ENCODE data around the gene ATP5F1B. TPM values are rescaled to one million over a fixed set of nuclear protein-coding genes. Genes with fewer than 3 reads are reported as not detected.

Gene ATP5F1B
- total RNA-seq: 428 TPM
- polyA plus RNA-seq (ENCODE audit: insufficient read depth in 1 of 8, insufficient read length in 8 of 8, low replicate concordance in 1 of 8): 100 to 1,000 TPM; 633 to 733 (median 708) TPM
- long read RNA-seq, donor 1, transcript ATP5F1B-201 (10 exons, 1,839 nt): major isoform, 84 of 286 reads
- long read RNA-seq, donor 1, transcript ATP5F1B-208 (2 exons, 457 nt): minor isoform, 10 of 286 reads
- long read RNA-seq, donor 1, partial matches to known transcripts: 191 of 286 reads
- long read RNA-seq, donor 1, other reads (novel, unspliced or antisense): 0 of 286 reads
- long read RNA-seq, donor 2, transcript ATP5F1B-201 (10 exons, 1,839 nt): major isoform, 23 of 50 reads
- long read RNA-seq, donor 2, partial matches to known transcripts: 23 of 50 reads
- long read RNA-seq, donor 2, other reads (novel, unspliced or antisense): 0 of 50 reads
- long read RNA-seq, donor 3, transcript ATP5F1B-208 (2 exons, 457 nt): minor isoform, 16 of 869 reads
- long read RNA-seq, donor 3, transcript ATP5F1B-201 (10 exons, 1,839 nt): major isoform, 175 of 869 reads
- long read RNA-seq, donor 3, transcript ATP5F1B-206 (3 exons, 863 nt): minor isoform, 5 of 869 reads
- long read RNA-seq, donor 3, partial matches to known transcripts: 667 of 869 reads
- long read RNA-seq, donor 3, other reads (novel, unspliced or antisense): 6 of 869 reads
- long read RNA-seq, donor 4, transcript ATP5F1B-206 (3 exons, 863 nt): minor isoform, 5 of 304 reads
- long read RNA-seq, donor 4, transcript ATP5F1B-201 (10 exons, 1,839 nt): major isoform, 111 of 304 reads
- long read RNA-seq, donor 4, transcript ATP5F1B-208 (2 exons, 457 nt): minor isoform, 11 of 304 reads
- long read RNA-seq, donor 4, partial matches to known transcripts: 176 of 304 reads
- long read RNA-seq, donor 4, other reads (novel, unspliced or antisense): 0 of 304 reads
- long read RNA-seq, donor 5, transcript ATP5F1B-208 (2 exons, 457 nt): minor isoform, 38 of 1,499 reads
- long read RNA-seq, donor 5, transcript ATP5F1B-206 (3 exons, 863 nt): minor isoform, 7 of 1,499 reads
- long read RNA-seq, donor 5, transcript ATP5F1B-201 (10 exons, 1,839 nt): major isoform, 364 of 1,499 reads
- long read RNA-seq, donor 5, partial matches to known transcripts: 1,072 of 1,499 reads
- long read RNA-seq, donor 5, other reads (novel, unspliced or antisense): 18 of 1,499 reads
- long read RNA-seq, donor 6, transcript ATP5F1B-208 (2 exons, 457 nt): minor isoform, 23 of 1,092 reads
- long read RNA-seq, donor 6, transcript ATP5F1B-201 (10 exons, 1,839 nt): major isoform, 362 of 1,092 reads
- long read RNA-seq, donor 6, partial matches to known transcripts: 687 of 1,092 reads
- long read RNA-seq, donor 6, other reads (novel, unspliced or antisense): 16 of 1,092 reads
- long read RNA-seq, donor 7, transcript ATP5F1B-201 (10 exons, 1,839 nt): major isoform, 192 of 763 reads
- long read RNA-seq, donor 7, transcript ATP5F1B-206 (3 exons, 863 nt): minor isoform, 8 of 763 reads
- long read RNA-seq, donor 7, transcript ATP5F1B-208 (2 exons, 457 nt): minor isoform, 29 of 763 reads
- long read RNA-seq, donor 7, partial matches to known transcripts: 534 of 763 reads
- long read RNA-seq, donor 7, other reads (novel, unspliced or antisense): 0 of 763 reads
- long read RNA-seq, donor 8, transcript ATP5F1B-201 (10 exons, 1,839 nt): major isoform, 187 of 485 reads
- long read RNA-seq, donor 8, transcript ATP5F1B-208 (2 exons, 457 nt): minor isoform, 29 of 485 reads
- long read RNA-seq, donor 8, partial matches to known transcripts: 259 of 485 reads
- long read RNA-seq, donor 8, other reads (novel, unspliced or antisense): 9 of 485 reads
- long read RNA-seq, donor 9, transcript ATP5F1B-201 (10 exons, 1,839 nt): major isoform, 131 of 576 reads
- long read RNA-seq, donor 9, transcript ATP5F1B-208 (2 exons, 457 nt): minor isoform, 42 of 576 reads
- long read RNA-seq, donor 9, partial matches to known transcripts: 395 of 576 reads
- long read RNA-seq, donor 9, other reads (novel, unspliced or antisense): 5 of 576 reads
- long read RNA-seq, donor 10, transcript ATP5F1B-208 (2 exons, 457 nt): minor isoform, 46 of 671 reads
- long read RNA-seq, donor 10, transcript ATP5F1B-201 (10 exons, 1,839 nt): major isoform, 242 of 671 reads
- long read RNA-seq, donor 10, partial matches to known transcripts: 363 of 671 reads
- long read RNA-seq, donor 10, other reads (novel, unspliced or antisense): 20 of 671 reads
- long read RNA-seq, donor 11, transcript ATP5F1B-208 (2 exons, 457 nt): minor isoform, 32 of 645 reads
- long read RNA-seq, donor 11, transcript ATP5F1B-201 (10 exons, 1,839 nt): major isoform, 159 of 645 reads
- long read RNA-seq, donor 11, partial matches to known transcripts: 451 of 645 reads
- long read RNA-seq, donor 11, other reads (novel, unspliced or antisense): 0 of 645 reads

DNA sequence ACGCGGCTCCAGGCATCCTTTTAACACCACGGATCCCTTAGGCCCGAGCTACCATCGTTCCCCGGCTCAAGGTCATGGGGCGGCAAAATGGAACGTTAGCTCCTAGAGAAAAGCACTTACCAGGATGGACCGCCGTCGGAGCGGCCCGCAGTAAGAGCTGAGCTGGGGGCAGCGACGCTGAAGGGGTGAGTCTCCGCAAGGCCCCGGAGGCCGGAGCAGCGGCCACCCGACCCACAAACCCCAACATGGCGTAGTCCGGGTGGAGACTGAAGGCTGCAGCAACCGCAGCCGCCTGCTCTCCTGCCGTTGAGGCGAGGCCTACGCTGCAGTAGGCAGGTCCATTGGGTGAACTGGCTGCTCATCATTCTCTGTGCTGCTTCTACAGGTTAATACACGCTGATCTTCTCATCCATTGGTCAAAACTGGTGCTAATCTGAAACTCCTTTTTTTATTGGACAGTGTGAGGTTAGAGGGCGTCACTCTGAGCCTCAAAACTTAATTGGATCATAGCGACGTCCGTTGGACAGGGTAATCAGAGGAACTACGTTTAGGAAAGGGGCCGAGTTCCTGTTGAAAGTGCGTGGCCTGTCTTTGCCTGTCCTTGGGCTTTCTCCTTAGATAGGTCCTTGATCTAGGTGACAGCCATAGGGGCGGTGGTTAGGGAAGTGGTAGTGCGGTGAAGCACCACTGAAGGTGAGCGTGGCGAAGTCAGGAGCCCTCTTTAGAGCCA is at the start of gene ATP5F1B:
ATP5F1B (minus strand) TSS at position 268 of the 730 bp plus-strand sequence; CDS start at position 247, 21 bp downstream.
- 0% methylated on average over 33 of the region's 39 CpGs for WGBS (ENCODE audit: insufficient coverage)

DNA sequence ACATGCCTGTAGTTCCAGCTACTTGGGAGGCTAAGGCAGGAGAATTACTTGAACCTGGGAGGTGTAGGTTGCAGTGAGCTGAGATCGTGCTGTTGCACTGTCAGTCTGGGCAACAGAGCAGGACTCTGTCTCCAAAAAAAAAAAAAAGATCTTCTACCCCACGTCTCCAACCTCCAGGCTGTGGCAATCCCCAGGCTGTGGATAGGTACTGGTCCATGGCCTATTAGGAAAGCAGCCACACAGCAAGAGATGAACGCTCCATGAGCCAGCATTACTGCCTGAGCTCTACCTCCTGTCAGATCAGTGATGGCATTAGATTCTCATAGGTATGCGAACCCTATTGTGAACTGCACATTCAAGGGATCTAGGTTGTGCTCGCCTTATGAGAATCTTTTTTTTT is 48.4 kb upstream of the ATP5F1B start:
- Histone ChIP-seq H3K4me1 (ENCODE audit: control insufficient read depth, insufficient read depth, low read length) (peaks cover 17% of the 10 kb centered on the region), H3K9me3 (replicated peaks; ENCODE audit: control insufficient read depth, low read depth, low read length) (no peaks in the 10 kb centered on the region), H3K36me3 (ENCODE audit: control insufficient read depth, insufficient read depth, low read length) (no peaks in the 10 kb centered on the region), H3K4me3 (ENCODE audit: low read length) (no peak overlapping the region), H3K27ac (ENCODE audit: low read length) (no peak overlapping the region), H3K27me3 (ENCODE audit: control insufficient read depth, insufficient read depth, low read length) (no peaks in the 10 kb centered on the region)
- WGBS (ENCODE audit: insufficient coverage): 82% methylated on average over 4 of the region's 5 CpGs
- DNase-seq: no peak

More for the DNA sequence above, at the start of gene ATP5F1B:
- Histone ChIP-seq H3K4me1 (ENCODE audit: control insufficient read depth, insufficient read depth, low read length) (peaks cover 9% of the 10 kb centered on the region), H3K9me3 (replicated peaks; ENCODE audit: control insufficient read depth, low read depth, low read length) (no peaks in the 10 kb centered on the region), H3K36me3 (ENCODE audit: control insufficient read depth, insufficient read depth, low read length) (peaks cover 37% of the 10 kb centered on the region), H3K4me3 (ENCODE audit: low read length) (peak within 1 kb of the TSS; percentile 96), H3K27ac (ENCODE audit: low read length) (peak within 1 kb of the TSS; percentile 97), H3K27me3 (ENCODE audit: control insufficient read depth, insufficient read depth, low read length) (no peaks in the 10 kb centered on the region)
- peak; percentile 100 for DNase-seq

DNA sequence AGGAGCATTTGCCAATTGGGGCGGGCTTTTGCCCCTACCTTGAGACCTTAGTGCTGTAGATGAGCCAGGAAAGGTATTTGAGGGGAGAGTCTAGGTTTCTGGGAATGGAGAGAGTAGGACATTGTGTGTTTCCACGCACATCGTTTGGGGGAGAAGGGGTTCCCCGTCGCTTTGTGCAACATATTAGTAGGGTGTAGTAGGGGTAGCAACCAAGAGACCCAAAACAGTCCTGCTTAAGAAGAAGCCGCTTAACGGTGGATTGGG is 43.0 kb upstream of the ATP5F1B start:
- no peak for DNase-seq
- Histone ChIP-seq H3K36me3 (ENCODE audit: control insufficient read depth, insufficient read depth, low read length) (peaks cover 7% of the 10 kb centered on the region), H3K27ac (ENCODE audit: low read length) (peak overlapping the region; percentile 99), H3K27me3 (ENCODE audit: control insufficient read depth, insufficient read depth, low read length) (no peaks in the 10 kb centered on the region), H3K4me3 (ENCODE audit: low read length) (peak overlapping the region; percentile 63), H3K4me1 (ENCODE audit: control insufficient read depth, insufficient read depth, low read length) (peaks cover 24% of the 10 kb centered on the region), H3K9me3 (replicated peaks; ENCODE audit: control insufficient read depth, low read depth, low read length) (no peaks in the 10 kb centered on the region)
- WGBS (ENCODE audit: insufficient coverage): 8% methylated on average over 3 of the region's 7 CpGs

DNA sequence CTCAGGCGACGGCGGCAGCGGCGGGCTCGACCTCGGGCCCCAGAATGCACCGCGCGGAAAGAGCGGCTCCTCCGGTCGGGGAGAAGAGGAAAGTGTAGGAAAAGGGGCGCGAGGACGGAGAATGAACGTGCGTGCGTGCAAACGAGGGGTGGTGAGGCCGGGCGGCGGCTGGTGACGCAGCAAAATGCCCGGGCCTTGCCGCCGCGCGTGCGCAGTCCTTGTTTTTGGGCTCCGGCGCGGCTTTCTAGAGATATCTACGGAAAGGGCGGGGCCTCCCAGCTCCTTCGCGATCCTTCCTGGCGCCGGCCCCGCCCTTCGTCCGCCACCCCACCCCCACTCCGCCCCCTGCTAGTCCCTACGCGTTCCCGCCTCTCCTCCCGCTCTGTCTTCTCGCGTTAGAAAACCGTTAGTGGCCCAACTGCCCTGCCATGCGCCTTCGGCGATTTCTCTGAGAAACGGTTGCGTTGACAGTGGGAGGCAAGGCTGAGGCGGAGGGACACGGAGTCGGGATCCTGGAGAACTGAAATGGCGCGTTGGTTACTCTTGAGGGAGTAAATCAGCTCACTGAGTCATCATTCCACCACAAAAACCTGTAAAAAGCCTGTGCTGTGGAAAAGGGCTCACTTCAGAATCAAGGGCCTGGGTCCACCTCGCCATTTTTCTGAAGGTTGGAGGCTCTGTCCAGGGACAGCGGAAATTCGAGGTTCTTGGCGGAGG is 42.5 kb upstream of the ATP5F1B start, which contains the start of gene PTGES3:
PTGES3 (minus strand) TSS at position 156 of the 717 bp plus-strand sequence. CDS start 285 bp downstream, outside the sequence.
- 1% methylated on average over 51 of the region's 64 CpGs for WGBS (ENCODE audit: insufficient coverage)
- H3K36me3 ChIP-seq (ENCODE audit: control insufficient read depth, insufficient read depth, low read length): peaks cover 7% of the 10 kb centered on the region
- H3K27me3 ChIP-seq (ENCODE audit: control insufficient read depth, insufficient read depth, low read length): no peaks in the 10 kb centered on the region
- peak; percentile 99 for DNase-seq
- peak within 1 kb of the TSS; percentile 76 for H3K4me3 ChIP-seq (ENCODE audit: low read length)
- no peaks in the 10 kb centered on the region for H3K9me3 ChIP-seq (replicated peaks; ENCODE audit: control insufficient read depth, low read depth, low read length)
- H3K4me1 ChIP-seq (ENCODE audit: control insufficient read depth, insufficient read depth, low read length): peaks cover 24% of the 10 kb centered on the region
- peak within 1 kb of the TSS; percentile 99 for H3K27ac ChIP-seq (ENCODE audit: low read length)

DNA sequence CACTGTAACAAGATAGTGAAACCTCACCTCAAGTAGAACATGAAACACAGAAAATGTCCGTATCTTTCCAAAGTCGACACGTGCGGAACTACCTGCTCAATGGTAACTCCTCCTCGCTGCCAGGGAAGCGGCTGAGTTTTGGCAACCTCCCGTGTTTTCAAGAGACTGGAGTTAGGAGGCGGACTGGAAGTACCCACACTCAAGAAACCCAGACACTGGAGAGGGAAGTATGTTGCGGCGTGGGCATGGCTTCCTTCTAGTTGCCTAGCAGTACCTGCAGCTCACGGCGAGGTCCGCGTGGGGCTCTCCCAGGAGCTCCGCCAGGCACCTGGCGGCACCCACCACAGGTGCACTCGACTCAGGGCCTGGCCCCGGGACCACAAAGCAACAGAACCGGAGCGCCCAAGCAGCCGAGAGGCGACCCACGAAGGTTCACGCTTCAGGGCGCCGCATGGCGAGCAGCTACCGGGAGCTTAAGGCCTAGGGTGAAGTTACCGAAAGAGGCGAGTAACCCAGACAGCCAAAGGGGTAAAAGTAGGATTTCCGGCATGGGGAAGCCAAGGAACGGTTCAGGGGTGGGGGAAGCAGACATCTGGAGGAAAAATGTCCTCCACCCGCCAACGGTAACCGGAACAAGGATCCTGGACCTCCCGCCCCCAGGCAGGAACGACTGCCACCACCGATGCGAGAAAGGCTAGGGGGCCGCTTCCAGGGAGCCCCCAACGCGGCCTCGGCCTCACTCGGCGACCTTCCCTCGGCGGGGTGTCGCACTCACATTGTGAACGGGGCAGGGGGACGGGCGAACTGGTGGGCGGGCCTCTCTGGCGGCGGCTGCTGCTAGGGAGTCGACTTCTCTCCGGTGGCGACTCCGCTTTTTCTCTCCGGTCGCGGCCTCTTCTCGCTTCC is 41.7 kb upstream of the ATP5F1B start:
- H3K4me3 ChIP-seq (ENCODE audit: low read length): peak overlapping the region; percentile 76
- no peaks in the 10 kb centered on the region for H3K9me3 ChIP-seq (replicated peaks; ENCODE audit: control insufficient read depth, low read depth, low read length)
- H3K27me3 ChIP-seq (ENCODE audit: control insufficient read depth, insufficient read depth, low read length): no peaks in the 10 kb centered on the region
- H3K4me1 ChIP-seq (ENCODE audit: control insufficient read depth, insufficient read depth, low read length): peaks cover 24% of the 10 kb centered on the region
- WGBS (ENCODE audit: insufficient coverage): under 1% methylated on average over 57 of the region's 62 CpGs
- peaks cover 11% of the 10 kb centered on the region for H3K36me3 ChIP-seq (ENCODE audit: control insufficient read depth, insufficient read depth, low read length)
- peak; percentile 69 for DNase-seq
- H3K27ac ChIP-seq (ENCODE audit: low read length): peak overlapping the region; percentile 99

DNA sequence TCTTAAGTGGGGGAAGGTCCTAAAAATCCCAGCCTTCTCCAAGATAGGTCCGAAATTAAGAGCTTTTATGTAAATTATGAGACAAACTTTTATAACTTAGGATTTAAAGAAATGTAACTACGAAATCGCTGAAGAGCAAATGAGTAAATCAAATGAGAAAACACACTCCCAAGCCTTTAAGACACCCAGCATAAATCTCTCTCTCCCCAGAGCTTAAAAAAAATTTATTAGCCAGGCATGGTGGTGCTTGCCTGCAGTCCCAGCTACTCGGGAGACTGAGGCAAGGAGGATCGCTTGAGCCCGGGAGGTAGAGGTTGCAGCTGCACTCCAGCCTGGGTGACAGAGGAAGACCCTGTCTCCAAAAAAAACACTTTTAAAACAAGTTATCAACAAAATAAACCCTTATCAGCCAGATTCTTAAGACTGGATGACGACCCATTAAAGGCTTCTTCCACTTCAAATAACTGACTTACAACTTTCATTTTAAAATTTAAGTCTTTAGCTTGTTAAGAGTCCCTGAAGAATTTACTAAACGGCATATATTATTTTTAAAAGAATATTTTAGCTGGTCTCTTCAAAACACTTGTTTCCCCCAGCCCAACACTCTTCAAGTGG is 39.1 kb upstream of the ATP5F1B start:
- Histone ChIP-seq H3K27me3 (ENCODE audit: control insufficient read depth, insufficient read depth, low read length) (no peaks in the 10 kb centered on the region), H3K4me1 (ENCODE audit: control insufficient read depth, insufficient read depth, low read length) (peaks cover 24% of the 10 kb centered on the region), H3K27ac (ENCODE audit: low read length) (peak overlapping the region; percentile 80), H3K36me3 (ENCODE audit: control insufficient read depth, insufficient read depth, low read length) (peaks cover 27% of the 10 kb centered on the region), H3K9me3 (replicated peaks; ENCODE audit: control insufficient read depth, low read depth, low read length) (no peaks in the 10 kb centered on the region), H3K4me3 (ENCODE audit: low read length) (peak overlapping the region; percentile 15)
- no CpG with 5 or more reads among the region's 8 CpGs for WGBS (ENCODE audit: insufficient coverage)
- DNase-seq: no peak

DNA sequence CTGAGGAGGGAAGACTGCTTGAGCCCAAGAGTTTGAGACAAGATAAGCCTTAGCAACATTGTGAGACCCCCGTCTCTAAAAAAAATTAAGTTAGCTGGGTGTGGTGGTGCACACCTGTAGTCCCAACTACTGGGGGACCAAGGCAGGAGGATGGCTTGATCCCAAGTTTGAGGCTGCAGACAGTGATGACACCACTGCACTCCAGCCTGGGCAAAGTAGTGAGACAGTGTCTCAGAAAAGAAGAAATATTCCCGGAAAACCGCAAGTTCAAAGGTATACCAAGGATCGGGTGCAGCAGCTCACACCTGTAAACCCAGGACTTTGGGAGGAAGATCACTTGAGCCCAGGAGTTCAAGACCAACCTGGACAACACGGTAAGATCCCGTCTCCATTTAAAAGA is 36.5 kb upstream of the ATP5F1B start:
- DNase-seq: no peak
- 91% methylated on average over 4 of the region's 6 CpGs for WGBS (ENCODE audit: insufficient coverage)
- Histone ChIP-seq H3K4me3 (ENCODE audit: low read length) (no peak overlapping the region), H3K27me3 (ENCODE audit: control insufficient read depth, insufficient read depth, low read length) (no peaks in the 10 kb centered on the region), H3K4me1 (ENCODE audit: control insufficient read depth, insufficient read depth, low read length) (peaks cover 14% of the 10 kb centered on the region), H3K36me3 (ENCODE audit: control insufficient read depth, insufficient read depth, low read length) (peaks cover 30% of the 10 kb centered on the region), H3K9me3 (replicated peaks; ENCODE audit: control insufficient read depth, low read depth, low read length) (no peaks in the 10 kb centered on the region), H3K27ac (ENCODE audit: low read length) (no peak overlapping the region)

Data from muscle of leg (tissue), 16 donors.